ENCODE measurements around the gene TDRD7.
"Not testable (repeated sequence)": the region's sequence is repeated elsewhere in the genome, so short reads cannot be mapped to it uniquely, and the experiment has no call there.

The TDRD7 gene

DNA sequence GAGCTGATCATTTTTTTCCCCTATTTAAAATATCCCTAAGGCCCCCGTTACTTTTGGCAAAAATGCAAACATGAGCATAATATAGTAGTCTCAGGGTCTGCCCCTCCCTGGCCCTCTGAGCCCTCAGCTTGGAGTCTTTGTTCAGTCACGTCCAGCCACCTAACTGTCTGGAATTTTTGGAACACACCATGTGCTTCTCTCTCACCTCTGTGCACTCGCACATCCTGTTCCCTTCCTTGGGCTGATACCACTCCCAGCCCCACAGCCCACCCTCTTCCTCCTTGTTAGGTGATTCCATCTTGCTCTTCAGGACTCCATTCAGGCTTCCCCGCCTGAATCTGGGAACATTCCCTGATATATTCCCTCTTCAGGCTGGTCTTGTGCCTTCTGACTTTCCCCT lies 16.0 kb downstream of the TDRD7 start:
- no peak for DNase-seq (ENCODE audit: low read depth)

DNA sequence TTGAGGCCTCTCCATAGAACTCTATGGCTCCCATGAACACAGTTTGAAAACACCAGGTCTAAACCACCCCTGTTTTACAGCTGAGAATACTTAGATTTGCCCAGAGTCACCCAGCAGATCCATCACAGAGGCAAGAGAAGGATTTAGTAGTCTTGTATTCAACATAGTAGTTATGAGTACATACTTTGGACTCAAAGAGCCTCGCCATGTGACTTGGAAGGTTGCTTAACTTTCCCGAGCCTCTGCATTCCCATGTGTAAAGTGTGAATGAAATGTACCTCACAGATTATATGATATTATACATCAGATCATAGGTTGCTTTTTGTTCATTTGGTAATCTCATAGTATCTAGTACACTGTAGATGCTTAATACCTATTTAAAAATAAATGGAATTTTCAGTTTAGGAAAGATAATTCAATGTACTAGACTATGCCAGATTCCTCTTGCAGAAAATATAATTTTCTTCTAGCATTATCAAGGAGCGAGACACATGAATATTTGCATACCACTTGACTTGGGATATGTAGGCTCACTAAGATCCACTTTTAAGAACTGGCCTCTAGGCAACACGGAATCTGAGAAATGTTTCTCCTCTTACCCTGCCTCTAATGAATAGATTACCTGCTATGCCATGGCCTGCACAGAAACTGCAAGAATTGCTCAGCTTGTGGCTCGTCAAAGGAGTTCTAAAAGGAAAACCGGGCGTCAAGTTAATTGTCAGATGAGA lies 18.6 kb downstream of the TDRD7 start:
- no peak for DNase-seq (ENCODE audit: low read depth)

DNA sequence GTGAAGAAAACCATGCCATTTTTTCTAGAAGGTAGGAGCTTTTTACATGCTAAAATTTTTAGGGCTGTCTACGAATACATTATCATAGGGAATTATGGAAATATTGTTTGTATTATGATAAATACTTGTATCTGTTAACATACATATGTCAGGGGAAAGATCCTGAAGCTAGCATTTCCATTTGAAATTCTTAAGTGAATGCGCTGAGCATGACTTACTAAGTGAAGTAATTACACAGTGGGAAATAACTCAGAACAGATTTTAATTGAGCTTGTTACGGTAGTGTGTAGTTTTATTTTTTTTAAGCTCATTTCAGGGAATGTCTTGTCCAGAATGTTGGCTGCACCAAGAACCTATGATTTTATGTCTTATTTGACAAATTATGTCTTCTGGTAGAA lies 19.1 kb downstream of the TDRD7 start:
- no peak for DNase-seq (ENCODE audit: low read depth)

DNA sequence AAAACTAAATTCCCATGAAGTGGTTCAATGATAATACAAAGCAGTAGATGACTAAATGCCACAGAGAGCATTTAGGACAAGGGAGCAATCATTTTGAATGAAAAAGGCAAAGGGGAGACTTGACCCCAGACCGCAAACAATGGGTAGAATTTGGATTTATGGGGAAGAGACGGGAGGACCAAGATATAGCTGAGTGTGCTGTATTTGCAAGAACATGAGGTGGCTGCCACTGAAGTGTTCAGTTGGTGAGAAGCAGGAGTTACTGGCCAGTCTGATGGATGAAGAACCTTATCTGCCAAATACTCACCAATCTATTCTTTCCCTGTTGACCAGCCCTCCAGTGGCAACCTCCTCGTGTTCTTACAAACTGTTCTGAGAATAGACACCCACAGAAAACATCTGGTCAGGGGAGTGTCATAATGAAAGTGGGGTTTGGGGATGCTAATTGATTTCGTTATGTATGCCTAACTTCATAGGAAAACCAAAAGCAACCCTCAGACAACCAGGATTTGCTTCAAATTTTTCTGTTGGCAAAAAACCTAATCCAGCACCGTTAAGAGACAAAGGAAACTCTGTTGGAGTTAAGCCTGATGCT lies 19.8 kb downstream of the TDRD7 start:
- DNase-seq (ENCODE audit: low read depth): no peak

DNA sequence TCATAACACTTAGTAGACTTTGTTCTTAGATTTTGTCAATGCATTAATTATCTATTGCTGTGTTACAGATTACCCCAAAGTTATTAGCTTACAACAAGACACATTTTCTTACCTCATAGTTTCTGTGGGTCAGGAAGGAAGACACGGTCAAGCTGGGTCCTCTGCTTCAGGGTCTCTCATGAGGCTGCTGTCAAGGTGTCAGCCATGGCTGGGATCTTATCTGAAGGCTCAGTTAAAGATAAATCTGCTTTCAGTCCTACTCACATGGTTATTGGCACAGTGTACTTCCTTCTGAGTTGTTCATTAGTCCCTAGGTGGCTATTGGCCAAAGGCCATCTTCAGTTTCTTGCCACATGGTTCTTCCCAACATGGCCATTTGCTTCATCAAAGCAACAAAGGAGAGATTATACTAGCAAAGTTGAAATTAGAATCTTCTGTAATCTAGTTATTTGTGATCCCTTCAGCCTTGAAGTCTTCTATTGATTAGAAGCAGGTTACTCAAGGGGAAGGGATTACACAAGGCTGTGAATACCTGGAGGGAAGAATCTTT lies 25.2 kb downstream of the TDRD7 start:
- no peak for DNase-seq (ENCODE audit: low read depth)

DNA sequence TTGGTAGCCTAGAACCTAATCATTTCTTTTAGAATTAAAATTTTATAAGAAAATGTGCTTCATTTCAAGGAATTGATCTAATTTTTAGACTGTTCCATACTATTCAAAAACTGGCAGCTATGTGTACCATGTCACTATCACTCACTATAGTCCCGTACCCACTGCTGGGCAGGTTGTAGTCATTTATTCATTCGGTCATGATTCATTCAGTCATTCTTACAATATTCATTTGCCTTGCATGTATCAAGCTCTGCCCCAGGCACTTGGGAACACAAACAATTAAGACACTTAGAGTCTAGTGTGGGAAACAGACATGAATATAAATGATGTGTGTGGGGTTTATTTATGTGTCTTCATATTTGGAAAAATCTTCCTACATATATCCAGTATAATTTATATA lies 26.4 kb downstream of the TDRD7 start:
- no peak for DNase-seq (ENCODE audit: low read depth)

DNA sequence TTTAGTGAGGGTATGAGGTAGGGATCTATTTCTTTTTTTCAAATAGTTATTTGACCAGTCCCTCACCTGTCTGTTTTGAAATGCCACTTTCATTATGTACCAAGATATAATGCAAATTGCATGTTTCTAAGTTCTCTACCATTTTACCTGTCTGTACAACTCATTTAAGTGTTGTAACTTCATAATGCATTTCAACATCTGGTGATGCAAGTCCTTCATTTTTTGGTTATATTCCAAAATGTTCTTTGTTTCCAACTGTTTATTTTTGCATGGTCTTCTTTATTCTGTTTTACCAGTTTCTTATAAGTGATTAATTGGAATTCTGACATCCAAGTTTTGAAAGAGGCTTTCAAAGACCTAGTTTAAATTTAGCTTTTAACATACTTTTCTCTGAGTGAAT lies 26.8 kb downstream of the TDRD7 start:
- peak; percentile 22 for DNase-seq (ENCODE audit: low read depth)

DNA sequence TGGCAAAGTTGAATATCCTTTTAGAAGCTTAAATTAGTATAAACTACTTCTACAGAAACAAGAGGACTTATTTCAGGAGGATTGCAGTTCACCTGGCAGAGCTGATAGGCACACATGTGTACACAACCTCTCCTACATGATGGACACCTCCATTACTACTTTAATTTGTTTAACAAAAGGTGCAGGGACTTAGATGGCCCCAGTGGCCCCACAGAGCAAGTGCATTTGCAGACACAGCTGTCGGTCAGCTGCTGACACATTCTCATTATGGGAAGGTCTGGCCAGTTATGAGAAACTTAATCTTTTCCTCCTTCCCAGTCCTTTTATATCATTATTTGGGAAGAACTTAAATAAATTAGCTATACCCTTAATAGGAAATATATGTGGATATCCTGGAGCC lies 28.3 kb downstream of the TDRD7 start:
- no peak for DNase-seq (ENCODE audit: low read depth)

DNA sequence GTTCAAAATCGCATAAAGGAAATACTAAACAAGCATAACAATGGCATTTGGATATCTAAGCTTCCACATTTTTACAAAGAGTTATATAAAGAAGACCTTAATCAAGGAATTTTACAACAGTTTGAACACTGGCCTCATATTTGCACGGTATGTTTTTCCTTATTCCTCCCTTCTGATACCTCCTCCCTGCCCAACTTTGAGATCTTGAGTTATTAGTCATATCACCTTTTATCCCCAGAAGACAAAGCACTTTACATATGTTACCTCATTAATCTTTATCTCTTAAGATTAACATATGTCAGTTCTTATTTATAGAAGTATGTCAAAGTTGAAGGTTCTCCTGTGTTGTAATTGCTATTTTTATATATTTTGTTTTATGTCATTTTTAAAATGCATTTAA lies 29.8 kb downstream of the TDRD7 start:
- no peak for DNase-seq (ENCODE audit: low read depth)

DNA sequence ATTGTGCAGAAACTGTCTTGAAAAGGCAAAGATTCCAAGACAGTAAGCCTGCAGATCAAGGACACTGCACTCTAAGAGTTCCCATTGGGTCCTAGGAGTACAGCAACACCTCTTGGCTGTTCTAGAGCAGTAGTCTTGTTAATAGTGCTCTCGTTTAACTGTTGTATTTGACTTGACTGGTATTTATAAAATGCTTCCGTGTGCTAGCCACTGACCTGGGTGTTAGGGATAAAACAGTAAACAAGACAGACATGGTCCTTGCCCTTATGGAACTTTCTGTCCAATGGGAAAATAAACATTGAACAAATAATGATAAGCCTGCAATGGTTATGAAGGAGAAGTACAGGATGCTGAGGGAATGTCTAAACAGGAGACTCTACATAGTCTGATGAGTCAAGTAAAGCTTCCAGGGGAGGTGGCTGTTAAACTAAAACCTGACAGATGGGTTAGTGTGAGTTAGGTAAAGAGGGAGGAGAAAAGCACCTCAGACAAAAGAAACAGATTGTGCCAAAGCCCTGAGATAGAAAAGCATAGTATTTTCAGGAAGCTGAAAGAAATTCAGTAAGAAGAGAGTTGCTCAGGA lies 33.3 kb downstream of the TDRD7 start:
- no peak for DNase-seq (ENCODE audit: low read depth)

DNA sequence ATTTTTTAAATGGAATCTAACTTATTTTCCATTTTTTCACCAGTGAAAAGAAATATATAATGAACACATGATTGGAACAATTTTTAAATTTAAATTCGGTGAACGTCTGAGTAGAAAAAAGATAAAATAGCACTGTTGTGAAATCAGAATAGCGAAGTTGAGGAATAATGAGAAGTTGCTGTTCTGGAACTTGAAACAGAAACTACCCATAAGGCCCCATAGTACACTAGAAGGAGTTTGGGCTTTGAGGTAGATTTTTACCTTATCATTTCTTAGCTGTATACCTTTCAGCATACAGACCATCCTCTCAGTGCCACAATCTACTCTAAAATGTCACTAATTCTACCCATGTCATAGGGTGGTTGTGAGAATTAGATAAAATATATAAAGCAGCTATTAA lies 35.1 kb downstream of the TDRD7 start:
- DNase-seq (ENCODE audit: low read depth): no peak

DNA sequence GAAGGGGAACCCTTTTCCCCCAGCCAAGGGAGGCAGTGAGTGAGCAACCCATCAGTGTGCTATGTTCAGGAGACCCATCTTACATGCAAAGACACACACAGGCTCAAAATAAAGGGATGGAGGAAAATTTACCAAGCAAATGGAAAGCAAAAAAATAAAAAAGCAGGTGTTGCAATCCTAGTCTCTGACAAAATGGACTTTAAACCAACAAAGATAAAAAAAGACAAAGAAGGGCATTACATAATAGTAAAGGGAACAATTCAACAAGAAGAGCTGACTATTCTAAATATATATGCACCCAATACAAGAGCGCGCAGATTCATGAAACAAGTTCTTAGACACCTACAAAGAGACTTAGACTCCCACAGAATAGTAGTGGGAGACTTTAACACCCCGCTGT lies 41.7 kb downstream of the TDRD7 start:
- not testable (repeated sequence) for DNase-seq (ENCODE audit: low read depth)

DNA sequence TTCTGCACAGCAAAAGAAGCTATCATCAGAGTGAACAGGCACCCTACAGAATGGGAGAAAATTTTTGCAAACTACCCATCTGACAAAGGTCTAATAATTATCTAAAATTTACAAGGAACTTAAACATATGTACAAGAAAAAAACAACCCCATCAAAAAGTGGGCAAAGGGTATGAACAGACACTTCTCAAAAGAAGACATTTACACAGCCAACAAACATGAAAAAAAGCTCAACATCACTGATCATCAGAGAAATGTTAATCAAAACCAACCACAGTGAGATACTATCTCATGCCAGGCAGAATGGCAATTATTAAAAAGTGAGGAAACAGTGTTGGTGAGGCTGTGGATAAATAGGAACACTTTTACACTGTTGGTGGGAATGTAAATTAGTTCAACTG lies 44.9 kb downstream of the TDRD7 start:
- DNase-seq (ENCODE audit: low read depth): not testable (repeated sequence)

DNA sequence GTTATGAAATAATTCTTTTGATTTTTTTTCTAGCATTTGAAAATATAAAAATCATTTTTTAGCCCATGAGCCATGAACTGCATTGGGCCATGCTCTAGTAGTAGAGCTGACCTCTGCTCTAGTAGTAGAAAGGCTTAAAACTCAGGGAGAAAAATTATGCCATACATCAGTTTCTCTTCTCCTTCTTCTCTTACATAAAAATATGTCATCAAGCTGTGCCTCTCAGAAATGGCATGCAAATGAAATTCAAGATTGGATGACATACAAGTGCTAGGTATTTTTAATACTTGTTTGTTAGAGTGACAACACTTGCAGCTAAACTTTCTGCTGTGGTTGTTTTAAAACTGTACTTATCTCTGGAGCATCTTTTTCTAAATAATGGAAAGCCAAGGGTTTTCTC lies 47.4 kb downstream of the TDRD7 start:
- no peak for DNase-seq (ENCODE audit: low read depth)

DNA sequence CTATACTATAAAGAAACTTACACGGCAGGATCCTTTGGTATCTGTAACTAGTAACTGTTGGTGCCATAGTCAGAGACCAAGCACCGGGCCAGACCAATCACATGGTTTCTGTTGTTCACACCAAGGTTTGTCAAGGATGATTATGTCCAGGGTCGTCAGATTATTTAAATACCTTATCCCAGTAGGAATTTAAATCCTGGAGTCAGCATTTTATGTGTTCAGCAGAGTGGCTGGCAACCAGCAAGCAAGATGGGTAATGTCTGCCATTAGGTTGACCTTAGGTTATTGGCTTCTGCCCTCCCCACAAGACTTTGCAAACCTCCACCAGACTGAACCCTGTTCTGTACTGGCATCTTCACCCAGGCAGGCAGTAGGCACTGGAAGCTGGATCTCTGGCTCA lies 50.3 kb downstream of the TDRD7 start:
- DNase-seq (ENCODE audit: low read depth): no peak

DNA sequence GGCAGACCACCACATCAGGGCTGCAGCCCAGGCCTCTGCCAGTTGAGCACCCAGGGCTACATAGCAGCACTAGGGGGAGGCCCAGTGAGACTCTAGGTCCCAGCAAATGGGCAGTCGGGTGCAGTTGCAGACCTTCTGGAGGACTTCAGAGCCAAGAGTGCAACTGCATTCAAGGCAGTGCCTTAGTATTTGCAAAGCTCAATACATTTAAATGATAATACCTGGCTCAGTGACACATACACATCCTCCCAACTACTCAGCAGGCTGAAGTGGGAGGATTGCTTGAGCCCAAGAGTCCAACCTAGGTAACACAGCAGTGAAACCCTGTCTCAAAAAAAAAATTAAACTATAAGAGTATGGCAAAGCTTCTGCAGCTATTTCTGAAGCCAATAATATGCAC lies 51.0 kb downstream of the TDRD7 start:
- DNase-seq (ENCODE audit: low read depth): no peak

DNA sequence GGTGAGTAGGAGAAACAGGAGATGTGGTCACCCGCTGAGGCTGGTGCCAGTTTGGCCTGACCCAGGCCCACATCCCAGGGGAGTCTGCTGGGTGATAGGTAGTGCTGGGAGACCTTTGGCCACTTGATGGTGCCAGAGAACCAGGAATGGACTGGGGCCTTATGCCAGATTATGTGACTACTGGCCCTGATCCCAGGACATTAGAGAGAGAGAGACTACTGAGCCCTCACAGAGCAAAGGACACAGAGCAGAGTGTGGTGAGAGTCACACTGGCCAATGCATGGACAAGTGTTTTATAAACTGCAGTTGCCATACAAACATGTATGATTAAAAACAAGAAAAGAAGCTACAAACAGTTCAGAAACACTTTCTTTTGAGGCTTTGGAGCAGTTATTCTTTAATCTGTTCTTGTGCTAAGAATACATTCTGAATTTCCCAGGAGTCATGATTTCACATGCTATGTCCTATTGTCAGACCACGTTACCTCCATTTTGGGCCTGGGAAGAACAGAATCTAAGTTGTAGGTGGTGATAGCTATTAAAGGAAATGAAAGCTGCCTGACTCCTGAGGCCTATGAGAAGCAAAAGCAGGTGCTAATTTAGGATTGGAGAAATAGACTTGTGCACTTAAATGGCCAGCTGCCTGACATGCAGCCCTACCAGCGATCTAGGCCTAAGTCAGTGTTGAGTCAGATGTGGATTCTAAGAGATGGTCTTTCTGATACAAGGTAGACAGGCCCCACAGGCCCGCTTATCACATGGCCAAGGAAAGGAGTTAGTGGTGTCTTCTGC lies 57.0 kb downstream of the TDRD7 start:
- DNase-seq (ENCODE audit: low read depth): peak; percentile 66

DNA sequence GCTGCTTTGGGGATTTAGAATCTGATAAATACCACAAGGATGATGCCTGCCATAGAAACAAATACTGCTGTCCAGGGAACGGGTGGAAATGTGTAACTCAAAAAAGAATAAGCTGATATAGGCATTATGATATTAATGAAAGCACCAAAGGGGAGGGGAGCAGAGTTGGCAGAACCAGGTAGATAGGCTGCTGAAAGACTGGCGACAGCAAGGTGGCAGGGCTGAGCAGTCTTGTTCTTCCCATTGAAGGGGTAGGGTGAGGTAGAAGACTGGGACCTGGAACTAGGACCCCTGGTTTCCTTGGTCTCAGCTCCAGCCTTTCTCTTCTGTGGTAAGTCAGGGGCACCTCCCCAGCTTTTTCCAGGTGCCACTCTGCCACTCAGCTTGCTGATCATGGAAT lies 58.2 kb downstream of the TDRD7 start:
- DNase-seq (ENCODE audit: low read depth): no peak

DNA sequence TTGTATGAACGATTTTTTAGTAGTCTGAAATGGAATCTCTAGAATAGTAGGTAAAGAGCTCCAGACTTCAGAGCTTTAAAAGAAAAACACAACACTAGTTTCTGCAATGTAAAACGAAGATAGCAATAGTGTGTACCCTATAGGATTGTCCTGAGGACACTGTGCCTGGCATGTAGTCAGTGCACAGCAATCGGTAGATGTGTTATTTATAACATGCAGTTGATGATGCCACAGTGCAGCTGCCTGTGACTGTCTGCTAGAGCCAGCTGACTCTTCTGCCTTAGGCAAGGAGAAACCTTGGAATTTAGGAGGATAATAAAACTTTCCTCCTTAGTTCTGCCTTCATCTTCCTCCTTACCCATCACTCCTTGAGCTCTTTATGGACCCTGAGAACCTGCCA lies 61.8 kb downstream of the TDRD7 start:
- DNase-seq (ENCODE audit: low read depth): no peak

DNA sequence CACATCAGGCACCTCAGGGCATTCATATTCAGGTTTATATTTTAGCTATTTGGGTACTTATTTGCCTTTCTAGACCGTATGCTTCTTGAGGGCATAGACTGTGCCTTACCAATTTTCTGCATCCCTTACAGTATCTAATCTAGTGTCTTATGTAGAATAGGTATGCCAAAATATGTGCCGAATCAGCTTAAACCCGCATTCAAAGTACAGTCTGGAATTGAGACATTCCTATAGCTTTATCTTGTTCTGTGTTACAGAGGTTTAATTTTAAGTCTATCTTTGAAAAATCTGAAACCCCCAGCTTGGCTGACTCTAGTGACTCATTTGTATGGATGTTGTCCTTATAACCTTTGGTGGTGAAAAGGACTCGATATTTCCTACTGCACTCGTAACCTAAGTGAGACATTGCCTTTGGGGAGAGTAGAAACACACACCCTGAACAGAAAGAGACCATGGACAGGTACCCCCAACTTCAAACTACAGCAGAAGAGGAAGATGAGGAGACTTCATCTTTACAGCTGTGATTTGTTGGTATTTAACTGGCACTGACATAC lies 62.6 kb downstream of the TDRD7 start:
- DNase-seq (ENCODE audit: low read depth): no peak

DNA sequence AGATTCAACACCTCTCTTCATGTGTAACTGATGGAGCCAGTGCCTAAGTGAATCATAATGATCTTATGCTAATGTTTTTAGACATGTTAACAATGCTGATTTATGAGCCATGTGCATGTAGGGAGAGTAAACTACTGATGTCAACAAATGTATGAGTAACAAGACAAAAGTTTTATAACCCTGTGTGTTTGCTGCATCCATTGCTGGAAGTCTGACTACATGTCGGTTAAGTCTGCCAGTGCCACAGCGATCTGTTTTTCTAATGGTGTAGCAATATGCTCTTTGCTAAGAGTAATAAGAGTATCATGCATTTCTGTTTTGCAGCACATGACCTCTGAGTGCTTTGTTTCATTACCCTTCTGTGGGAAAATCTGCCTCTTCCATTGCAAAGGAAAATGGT lies 63.2 kb downstream of the TDRD7 start:
- peak; percentile 17 for DNase-seq (ENCODE audit: low read depth)

DNA sequence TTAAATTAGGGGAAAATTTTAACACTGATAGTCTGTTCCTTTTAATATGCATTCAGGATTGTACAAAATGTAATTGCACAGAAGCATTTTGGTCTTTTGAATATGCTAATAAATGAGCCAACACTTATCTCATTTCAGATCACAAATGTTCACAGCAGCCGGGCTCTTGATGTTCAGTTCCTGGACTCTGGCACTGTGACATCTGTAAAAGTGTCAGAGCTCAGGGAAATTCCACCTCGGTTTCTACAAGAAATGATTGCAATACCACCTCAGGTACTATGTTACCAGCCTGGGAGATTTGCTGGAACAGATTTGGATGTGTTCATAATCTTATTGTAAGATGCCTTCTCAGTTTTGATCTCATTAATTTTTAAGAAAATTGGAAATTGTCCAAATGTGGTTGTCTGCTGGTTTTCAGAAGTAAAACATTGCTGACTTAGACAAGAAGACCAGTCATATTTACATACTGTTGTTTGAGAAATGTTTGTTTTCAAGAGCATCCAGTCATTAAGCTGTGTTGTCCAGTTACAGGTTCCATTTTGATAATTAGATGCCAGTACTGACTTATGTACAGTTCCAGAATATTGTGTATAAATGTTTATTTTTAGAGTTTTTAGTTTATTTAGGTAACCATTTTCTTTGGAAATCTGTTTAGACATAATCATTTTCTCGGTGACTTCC lies 66.5 kb downstream of the TDRD7 start:
- DNase-seq (ENCODE audit: low read depth): no peak
